NCI-H1417 (cell line): ENCODE results near the gene SLC8A3.
A peak's percentile ranks its signal among the peaks of the same experiment; 100 is the strongest.

Experiments
- DNase-seq, 3 experiments: peaks; one replicate each; lab custom pipeline; 2025; lab: John Stamatoyannopoulos, UW

SLC8A3 gene

GRCh38 chr14:70173569-70173968, 15.2 kb downstream of the SLC8A3 start:
- no peak for DNase-seq

GRCh38 chr14:70171726-70172125, 17.0 kb downstream of the SLC8A3 start:
- no peak for DNase-seq

GRCh38 chr14:70170976-70171375, 17.8 kb downstream of the SLC8A3 start:
- no peak for DNase-seq

GRCh38 chr14:70168406-70168805, 20.3 kb downstream of the SLC8A3 start:
- no peak for DNase-seq

- no peak for DNase-seq
These were observed 22.1 kb downstream of the SLC8A3 start for GRCh38 chr14:70166530-70167203.

DNA sequence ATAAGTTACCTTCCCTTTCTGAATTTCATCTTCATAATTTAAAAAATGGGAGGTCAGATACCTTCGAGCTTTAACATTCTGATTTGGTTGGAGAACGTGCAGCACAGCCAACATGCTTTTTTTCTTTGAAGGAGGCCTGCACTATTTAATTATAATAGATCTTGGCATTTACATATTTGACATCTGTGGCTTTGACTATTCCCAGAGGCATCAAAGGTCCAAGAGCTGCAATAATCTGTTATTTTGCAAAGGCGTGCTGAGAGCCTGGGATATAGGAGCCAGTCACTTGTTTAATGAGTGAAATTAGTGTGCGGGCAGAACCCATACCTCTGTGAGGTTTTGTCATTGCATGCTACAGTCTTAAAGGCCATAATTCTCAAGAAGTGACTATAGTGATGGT, 26.4 kb downstream of the SLC8A3 start:
- no peak for DNase-seq

DNA sequence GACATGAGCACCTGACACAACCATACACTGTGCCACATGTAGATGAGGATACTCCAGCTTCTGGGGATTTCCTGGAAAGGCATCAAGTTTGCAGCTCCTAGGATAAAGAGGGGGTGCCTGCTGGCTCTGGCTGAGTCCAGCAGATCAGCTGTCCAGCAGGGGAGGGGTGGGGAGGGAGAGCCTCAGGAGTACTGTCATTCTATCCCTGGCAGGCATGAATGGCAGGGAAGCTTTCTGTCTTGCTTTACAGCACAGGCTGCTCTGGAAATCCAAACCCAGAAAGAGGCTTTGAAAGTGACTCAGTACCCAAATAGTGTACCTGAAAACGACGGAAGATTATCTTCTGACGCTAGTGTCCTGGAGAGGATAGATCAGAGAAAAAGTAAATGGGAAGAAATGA, 32.2 kb downstream of the SLC8A3 start:
- DNase-seq, result no peak

- peak in 2 of 3 experiments; percentile 82 to 95 for DNase-seq
These were observed 36.0 kb downstream of the SLC8A3 start for GRCh38 chr14:70152704-70153103.

DNA sequence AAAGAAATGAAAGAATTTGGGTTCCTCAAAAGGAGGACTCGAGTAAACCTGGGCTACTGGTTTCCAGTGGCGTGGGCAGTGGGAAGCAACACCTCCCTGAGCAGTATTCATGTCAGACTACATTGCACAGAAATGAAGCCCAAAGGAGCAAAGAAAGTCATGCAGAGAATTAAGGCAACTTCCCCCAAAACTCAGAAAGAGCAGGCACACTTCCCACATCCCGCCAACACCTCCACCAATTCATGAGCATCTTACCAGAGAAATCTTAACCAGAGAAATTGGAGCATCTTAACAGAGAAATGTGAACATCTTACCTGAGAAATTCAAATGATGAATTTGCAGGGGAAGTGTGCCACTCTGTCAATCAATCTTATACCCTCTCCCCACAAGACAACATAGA, 36.7 kb downstream of the SLC8A3 start:
- DNase-seq, result no peak

DNA sequence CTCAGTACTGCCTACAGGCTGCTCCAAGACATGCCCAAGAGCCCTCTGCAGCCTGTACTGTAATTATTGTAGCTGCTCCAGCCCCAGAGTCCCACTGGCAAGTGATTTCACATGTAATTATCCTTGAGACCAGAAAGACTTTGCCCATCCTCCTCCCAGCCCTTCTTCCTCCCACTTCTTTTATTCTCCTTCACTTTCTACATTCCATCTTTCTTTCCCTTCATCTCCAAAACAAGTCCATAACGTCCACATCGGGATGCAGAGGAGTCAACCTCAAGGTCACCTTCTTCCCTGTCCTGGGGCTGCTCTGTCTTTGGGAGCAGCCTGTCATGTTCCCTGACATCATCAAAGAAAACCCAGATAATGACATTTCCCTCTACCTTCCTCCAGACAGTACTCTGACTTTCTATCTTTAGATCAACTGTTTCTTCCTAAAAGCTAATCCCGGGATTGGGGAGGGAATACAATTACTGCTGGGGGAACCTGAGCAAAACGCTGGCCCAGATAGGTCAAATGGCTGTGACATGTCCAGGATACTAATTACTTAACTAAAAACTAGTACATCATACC, 39.1 kb downstream of the SLC8A3 start:
- no peak for DNase-seq

GRCh38 chr14:70148911-70149595, 39.7 kb downstream of the SLC8A3 start:
- peak in 1 of 3 experiments; percentile 3 for DNase-seq

DNA sequence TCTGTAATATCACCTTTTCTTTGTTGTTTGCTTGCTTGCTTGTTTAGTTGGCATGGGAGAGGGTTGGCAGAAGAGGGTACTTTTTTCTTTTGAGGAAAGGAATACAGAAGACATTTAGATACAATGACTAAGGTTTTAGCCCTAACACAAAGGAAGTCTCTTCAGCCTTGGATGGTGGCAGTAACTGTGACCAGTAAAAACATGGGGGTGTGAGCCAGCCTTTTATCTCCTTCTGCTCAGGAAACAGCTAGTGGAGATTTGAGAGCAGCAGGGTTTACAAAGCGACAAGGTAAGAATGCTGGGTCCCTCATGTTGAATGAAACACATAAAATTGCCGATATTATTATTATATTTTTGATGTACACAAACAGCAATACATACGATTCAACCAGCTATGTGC, 40.4 kb downstream of the SLC8A3 start:
- DNase-seq, result no peak

DNA sequence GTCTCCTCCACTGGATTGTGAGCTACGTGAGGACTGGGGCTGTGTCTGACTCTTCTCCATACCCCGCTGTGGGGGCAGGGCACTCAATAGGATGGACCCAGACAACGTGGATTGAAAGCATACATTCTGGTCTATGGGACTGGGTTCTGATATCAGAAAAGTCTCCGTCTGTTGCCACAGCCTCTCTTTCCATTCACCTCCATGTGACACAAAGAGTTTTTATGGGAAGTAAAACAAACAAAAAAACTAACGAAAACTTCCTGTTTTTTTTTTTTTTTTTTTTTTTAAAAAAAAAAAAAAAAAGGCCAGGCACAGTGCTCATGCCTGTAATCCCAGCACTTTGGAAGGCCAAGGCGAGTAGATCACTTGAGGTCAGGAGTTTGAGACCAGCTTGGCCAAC, 44.7 kb downstream of the SLC8A3 start:
- no peak for DNase-seq

GRCh38 chr14:70143306-70143705, 45.4 kb downstream of the SLC8A3 start:
- peak in 1 of 3 experiments; percentile 47 for DNase-seq

DNA sequence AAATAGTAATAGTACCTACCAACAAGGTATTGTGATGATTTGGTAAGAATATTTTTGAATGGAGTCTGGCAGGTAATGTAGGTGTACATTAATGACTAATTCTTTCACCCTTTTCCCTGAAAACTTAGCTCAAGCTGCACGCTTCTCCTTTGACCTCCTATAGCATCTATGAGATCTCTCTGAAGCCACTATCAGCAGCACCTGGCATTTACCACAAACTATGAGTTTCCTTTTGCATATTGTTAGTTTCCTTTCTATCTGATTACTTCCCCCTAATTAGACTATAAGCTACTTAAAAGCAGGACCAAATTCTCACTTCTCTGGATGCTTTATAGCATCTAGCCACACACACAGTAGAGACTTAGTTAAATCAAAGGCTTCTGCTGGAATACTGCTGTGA, 48.1 kb downstream of the SLC8A3 start:
- no peak for DNase-seq

- DNase-seq, result no peak
These were observed 49.4 kb downstream of the SLC8A3 start for GRCh38 chr14:70139384-70139783.

- no peak for DNase-seq
These were observed 51.0 kb downstream of the SLC8A3 start for GRCh38 chr14:70137788-70138187.

- no peak for DNase-seq
These were observed 55.3 kb downstream of the SLC8A3 start for GRCh38 chr14:70133461-70133860.

DNA sequence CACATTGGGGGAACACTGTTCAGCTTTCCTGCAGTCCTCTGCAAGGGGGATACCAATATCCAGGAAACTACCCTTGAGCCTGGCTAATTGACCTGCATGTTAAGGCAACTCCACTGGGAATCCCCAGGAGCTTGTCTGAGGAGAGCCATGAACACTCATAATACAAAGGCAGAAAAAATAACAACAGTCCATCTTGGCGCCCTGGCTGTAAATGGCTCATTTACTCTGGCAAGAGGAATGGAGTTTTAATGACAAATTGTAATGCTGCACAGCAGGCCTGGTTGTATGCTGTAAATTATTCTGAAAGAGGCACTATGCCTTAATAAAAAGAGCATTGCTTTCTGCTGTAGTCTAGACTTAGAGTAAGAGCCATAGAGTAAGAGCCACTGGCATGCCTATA, 58.3 kb downstream of the SLC8A3 start:
- peak; percentile 82 to 97 (median 96) for DNase-seq

DNA sequence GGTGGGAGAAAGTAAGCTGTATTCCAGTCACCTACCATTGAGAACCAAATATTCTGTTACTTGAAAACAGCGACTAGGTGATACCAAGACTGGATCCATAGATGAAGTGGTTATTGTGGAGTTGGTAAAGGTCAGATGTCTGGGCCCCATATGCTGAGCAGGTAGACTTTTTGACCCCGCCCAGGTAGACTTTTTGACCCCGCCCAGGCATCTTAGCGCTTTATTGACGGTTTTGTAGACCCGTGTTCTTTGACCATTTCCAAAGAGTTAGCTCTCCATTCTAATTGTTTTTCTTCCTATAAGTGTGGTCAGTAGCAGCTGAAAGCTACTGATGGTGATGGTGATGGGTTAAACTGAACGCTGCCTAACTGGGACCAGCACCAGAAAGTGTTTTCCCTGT, 61.6 kb downstream of the SLC8A3 start:
- no peak for DNase-seq

- no peak for DNase-seq
These were observed 65.0 kb downstream of the SLC8A3 start for GRCh38 chr14:70123796-70124195.

GRCh38 chr14:70121521-70121920, 67.2 kb downstream of the SLC8A3 start:
- peak in 1 of 3 experiments; percentile 42 for DNase-seq

DNA sequence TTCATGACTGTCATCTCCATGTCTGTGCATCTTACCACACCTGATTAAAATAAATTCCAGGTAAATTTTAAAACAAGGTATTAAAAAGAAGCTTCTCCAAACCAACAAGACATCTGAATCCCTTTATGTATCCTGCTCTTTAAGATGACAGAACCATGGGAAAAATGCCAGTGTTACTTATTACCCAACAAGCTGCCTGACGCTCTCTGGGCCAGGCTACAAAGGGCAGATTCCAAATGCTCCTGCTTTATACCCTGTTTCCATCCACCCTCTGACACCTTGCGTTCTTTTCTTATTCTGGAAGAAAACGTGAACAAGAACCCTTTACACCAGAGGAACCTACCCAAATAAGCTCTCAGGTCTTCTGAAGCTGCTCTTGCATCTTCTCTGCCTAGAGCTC, 70.7 kb downstream of the SLC8A3 start:
- no peak for DNase-seq
